GM18505 (cell line): ENCODE data around the gene SLC31A1.
A peak's percentile ranks its signal among the peaks of the same experiment; 100 is the strongest.

ENCODE experiments used
- ATAC-seq: cut with Tn5 transposase; IDR thresholded peaks from one replicate; pipeline ENCODE4 v1.9.1; 2021; ENCODE audit not compliant: unreplicated experiment
- POLR2A ChIP-seq: IDR thresholded peaks from 4 replicates; pipeline ENCODE4 v1.6.1; 2011; ENCODE audit warnings: borderline replicate concordance; ENCODE audit not compliant: insufficient read depth, insufficient read length; ENCODE audit errors: extremely low read depth

The SLC31A1 gene

DNA sequence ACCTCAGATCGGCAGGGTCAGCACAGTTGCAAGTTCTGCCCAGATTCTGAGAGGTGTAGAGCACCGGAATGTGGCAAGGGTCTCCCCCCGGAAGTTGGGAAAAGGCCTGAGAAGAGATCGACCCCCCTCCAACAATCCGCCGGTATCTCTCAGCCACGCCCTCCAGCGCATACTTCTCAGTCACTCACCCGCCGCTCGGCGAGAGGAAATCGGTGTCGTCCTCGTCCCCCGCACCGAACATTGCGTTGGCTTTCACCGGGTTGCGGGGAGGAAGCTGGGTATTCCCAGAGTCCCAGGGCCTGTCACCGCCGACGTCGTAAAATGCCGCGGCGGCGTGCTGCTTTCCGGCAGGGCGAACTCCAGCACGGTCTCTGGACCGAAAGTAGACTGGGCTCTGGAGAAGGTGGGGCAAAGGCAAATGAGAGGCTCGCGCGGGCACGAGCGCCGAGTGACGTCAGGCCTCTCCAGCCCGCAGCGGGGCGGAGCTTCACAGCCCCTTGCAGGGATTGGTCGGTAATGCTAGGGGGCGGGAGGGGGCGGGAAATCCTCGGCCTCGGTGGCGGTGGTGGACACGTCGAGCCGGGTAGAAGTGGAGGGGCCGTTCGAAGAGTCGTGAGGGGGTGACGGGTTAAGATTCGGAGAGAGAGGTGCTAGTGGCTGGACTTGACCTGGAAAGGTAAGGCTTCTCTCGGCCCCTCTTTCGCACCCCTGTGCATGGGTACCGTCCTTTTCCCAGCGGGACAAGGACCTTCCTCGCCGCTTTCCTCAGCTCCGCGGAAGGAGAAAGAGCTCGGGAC lies at the start of gene SLC31A1, which contains the start of gene FKBP15:
TSS of gene SLC31A1 (plus strand) at position 542 of the 797 bp plus-strand sequence. CDS start 34,605 bp downstream, outside the sequence.
TSS of gene FKBP15 (minus strand) at position 275 of the 797 bp plus-strand sequence. CDS start at position 241, 34 bp downstream.
- peak; percentile 77 for TF ChIP-seq POLR2A
- ATAC-seq: peak; percentile 90

DNA sequence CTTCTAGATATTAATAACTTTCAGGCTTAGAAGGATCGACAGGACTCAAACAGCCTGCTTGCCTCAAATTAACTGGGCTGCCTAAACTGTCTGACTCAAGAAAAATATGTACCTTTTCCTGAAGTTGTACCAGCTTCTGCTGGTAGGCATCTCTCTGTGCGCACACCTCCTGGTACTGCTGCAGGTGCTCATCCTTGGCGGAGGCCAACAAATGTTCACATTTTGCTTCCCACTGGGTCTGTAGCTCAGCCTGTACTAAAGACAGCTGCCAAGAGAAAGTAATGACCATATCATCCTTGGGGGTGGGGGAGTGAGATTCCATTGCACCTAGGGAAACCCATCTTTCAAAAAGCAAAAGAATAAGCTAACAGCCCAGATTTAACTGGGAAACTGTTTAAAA lies 48.0 kb upstream of the SLC31A1 start:
- no peak for ATAC-seq
- no peak for TF ChIP-seq POLR2A

DNA sequence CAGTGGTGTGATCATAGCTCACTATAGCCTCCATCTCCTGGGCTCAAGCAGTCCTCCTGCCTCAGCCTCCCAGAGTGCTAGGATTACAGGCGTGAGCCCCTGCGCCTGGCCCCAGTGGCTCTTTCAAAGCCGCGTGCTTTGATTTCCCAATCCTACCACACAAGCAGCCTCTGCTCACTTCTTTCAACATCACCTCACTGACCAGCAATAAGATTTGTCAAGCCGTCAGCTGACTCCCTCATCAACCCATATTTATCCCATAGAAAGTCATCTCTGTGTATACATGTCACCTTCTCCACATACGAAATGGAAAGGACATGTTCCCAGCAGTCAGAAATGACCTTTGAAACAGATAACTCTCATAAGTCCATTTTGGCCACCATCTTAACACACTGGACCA lies 44.5 kb upstream of the SLC31A1 start:
- no peak for TF ChIP-seq POLR2A
- ATAC-seq: no peak

- no peak for TF ChIP-seq POLR2A
These were observed 44.1 kb upstream of the SLC31A1 start for GRCh38 chr9:113177251-113177650.

GRCh38 chr9:113178087-113178486 lies 43.3 kb upstream of the SLC31A1 start:
- ATAC-seq: no peak
- TF ChIP-seq POLR2A: no peak

More at GRCh38 chr9:113177251-113177650, 44.1 kb upstream of the SLC31A1 start:
- ATAC-seq: no peak

- ATAC-seq: no peak
- no peak for TF ChIP-seq POLR2A
These were observed 41.5 kb upstream of the SLC31A1 start for GRCh38 chr9:113179839-113180238.

DNA sequence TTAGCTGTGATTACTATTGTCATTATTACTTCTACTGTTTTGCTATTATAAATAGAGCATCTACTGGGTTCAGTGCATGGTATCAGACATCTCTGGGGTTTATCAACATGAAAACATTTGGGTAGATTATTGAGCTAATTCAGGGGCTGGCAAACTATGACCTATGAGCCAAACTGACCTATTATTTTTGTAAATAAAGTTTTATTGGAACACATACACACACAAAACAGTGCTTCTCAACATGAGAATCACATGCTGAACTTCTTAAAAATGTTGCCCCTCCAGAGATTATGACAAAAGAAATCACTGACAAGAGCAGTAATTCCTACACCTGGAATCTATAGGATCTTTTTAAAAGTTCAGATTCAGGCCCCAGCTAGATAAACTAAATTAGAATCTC lies 40.2 kb upstream of the SLC31A1 start:
- no peak for TF ChIP-seq POLR2A
- ATAC-seq: no peak

DNA sequence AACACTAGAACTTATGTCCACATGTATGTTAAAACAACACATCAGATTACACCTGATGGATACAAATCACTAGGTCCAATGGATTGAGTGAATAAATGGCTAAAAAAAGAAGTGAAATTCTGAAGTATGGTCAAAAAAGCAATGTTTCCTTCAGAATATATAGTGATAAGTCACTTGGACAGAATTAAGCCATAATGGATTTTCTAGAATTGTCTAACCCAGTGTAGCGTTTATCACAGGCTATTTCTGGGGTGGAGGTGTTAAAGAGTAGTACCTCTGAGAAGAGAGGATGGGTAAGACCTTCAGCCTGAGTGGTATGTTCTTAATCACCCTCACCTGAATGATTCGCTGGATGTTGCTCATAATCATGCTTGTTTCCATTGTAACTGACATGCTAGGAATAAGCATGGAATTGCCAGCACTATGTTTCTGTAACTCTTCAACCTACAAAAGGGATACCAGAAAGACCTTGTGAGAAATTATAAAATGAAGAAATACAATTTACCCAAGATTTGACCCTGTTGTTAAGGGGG lies 37.3 kb upstream of the SLC31A1 start:
- no peak for TF ChIP-seq POLR2A
- ATAC-seq: no peak

DNA sequence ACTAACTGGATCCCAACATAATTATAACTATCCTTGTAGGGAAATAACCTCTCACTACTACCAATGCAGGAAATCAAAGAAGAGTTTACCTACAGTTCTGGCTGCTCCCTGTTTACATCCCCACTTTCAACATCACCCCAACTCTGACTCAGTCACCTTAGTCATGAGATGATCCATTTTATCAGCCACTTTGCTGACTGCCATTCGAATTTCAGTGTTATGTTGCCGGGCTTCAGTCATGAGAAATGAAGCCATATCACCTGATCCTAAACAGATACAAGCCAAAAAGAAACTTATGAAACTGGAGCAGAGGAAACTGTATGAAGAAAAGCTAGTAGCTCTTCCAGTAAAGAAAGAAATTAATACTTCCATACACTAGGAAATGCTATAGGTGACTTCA lies 36.8 kb upstream of the SLC31A1 start:
- TF ChIP-seq POLR2A: no peak
- no peak for ATAC-seq

DNA sequence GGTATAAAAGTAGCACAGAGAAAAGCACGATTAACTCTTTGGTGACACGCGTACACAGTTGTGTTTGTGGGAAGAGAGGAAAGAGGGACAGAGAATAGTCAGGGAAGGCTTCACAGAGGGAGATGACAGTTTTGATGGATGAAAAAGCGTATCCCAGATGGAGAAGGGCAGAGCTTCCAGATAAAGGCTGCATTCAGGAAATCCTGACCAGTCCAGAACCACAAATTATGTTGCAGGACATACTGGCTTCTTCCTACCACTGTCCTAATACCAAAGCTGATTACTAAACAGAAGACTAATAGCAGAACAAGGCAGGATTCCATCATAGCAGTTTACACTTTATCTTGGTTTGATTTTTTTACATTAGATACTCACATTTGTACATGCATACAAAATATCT lies 36.1 kb upstream of the SLC31A1 start:
- no peak for ATAC-seq
- TF ChIP-seq POLR2A: no peak

GRCh38 chr9:113186137-113186755 lies 35.1 kb upstream of the SLC31A1 start:
- no peak for TF ChIP-seq POLR2A

DNA sequence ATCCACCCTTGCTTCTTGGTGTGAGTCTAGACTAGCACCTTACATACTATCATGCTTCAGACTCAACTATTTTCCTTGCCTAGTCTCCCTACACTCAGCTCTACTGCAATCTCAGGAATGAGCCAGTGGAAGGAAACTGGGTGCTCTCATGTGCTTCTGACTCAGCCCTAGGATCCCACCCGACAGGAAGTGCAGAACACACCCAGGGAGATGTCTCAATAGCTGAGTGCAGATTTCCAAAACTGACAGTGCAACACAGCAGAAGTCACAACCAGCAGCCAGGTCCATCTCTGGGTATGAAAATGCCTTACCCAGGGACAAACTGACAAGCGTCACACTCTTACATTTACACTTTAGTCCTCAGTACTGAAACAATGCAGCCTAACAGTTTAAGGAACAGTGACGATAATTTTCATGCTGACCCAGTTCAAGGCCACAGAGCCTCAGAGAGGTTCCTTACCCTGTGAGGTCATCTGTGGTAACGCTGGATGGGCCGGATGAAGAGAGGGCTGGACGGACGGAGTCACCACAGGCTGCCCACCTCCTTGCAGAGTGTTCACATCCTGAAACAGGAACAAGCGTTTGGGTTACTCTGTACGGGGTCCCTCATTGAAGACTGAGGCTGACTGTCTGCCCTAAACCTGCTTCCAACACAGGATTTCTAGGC lies 33.3 kb upstream of the SLC31A1 start:
- ATAC-seq: no peak
- no peak for TF ChIP-seq POLR2A

More at GRCh38 chr9:113186137-113186755, 35.1 kb upstream of the SLC31A1 start:
- no peak for ATAC-seq

- ATAC-seq: no peak
- TF ChIP-seq POLR2A: no peak
These were observed 28.9 kb upstream of the SLC31A1 start for GRCh38 chr9:113192455-113192854.

GRCh38 chr9:113199683-113200329 lies 21.5 kb upstream of the SLC31A1 start:
- ATAC-seq: no peak
- no peak for TF ChIP-seq POLR2A

- no peak for TF ChIP-seq POLR2A
- ATAC-seq: no peak
These were observed 15.9 kb upstream of the SLC31A1 start for GRCh38 chr9:113205432-113205831.
